Measurements from ENCODE around the gene PDGFD.

Gene PDGFD

DNA sequence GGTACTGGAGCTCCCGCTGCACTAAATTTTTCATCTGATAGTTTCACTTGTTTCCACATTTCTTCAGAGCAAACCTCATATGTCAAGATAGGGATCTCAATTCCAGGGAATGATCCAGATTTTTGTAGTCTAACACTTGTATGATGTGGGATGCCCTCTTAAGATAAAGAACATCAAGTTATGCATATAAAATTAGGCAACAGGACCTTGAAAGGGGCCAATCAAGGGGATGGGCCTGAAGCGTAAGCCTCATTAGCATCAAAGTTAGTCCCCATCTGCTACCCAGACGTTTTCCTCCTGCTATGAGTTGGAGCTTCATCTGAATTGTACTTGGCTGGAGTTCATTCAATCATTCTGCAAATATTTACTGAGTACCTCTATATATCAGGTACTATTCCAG lies 17.5 kb downstream of the PDGFD start:
- FAIRE-seq = no peak
- no peak for DNase-seq (ENCODE audit: low spot score)

DNA sequence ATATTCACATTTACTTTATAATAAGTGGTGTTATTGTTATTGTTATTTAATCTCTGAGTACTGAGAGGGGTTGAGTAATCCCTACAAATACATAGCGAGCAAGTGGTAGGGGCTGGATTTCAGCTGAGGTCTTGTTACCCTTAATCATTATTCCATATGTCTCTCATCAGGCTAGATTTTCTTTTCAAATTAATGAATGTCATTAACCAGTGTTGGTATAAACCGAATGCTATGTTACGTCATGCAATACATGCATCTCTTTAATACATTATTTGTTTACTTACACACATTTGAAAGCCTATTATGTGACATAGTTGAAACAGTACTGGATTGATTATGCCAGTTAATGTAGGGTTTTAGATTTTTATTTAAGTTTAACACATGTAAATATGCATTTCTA lies 18.9 kb downstream of the PDGFD start:
- no peak for FAIRE-seq
- DNase-seq (ENCODE audit: low spot score) = no peak

GRCh38 chr11:104142698-104143097 lies 21.2 kb downstream of the PDGFD start:
- DNase-seq (ENCODE audit: low spot score) (no peak), FAIRE-seq (no peak)

DNA sequence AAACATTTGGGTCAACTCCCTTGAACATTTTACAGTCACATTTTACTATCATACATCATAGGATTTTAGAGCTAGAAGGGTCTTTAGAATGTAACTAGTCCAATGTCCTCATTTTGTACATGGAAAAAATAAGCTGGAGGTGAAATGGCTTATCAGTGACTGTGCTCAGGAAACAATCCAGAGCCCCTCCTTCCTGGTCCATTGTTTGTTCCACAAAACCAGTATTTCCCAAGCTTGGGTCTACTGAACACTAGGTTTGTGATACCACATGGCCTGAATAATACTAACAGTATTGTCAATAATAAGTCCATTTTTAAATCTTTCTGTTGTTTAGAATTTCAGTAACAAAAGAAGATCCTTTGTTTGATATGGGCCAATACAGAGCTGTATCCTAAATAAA lies 27.1 kb downstream of the PDGFD start:
- FAIRE-seq (no peak), DNase-seq (ENCODE audit: low spot score) (no peak)

GRCh38 chr11:104134745-104135144 lies 29.2 kb downstream of the PDGFD start:
- FAIRE-seq = no peak

DNA sequence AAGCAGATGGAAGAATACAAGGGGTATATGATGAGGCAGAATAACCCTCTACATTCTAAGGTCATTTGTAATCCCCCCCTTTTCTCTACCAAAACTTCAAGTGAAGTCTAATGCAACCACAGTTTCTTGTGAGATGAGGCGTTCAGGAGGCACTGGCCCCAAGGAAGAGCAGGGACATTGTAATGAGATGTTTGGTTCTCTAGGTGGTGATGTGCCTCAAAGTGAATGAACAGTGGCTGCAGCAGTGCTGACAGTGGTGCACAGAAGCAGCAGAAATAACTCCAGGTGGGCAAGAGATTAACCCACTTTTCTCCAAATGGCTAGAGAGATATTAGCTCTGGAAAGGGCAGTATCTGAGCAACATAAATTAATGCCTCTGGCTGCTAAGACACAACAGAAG lies 33.8 kb downstream of the PDGFD start:
- DNase-seq (ENCODE audit: low spot score) = no peak

More at GRCh38 chr11:104134745-104135144, 29.2 kb downstream of the PDGFD start:
- DNase-seq (ENCODE audit: low spot score) = no peak

GRCh38 chr11:104129145-104129544 lies 34.8 kb downstream of the PDGFD start:
- no peak for FAIRE-seq

More for the DNA sequence above, 33.8 kb downstream of the PDGFD start:
- FAIRE-seq = no peak

GRCh38 chr11:104127828-104128227 lies 36.1 kb downstream of the PDGFD start:
- DNase-seq (ENCODE audit: low spot score) = peak; percentile 9
- FAIRE-seq = no peak

More at GRCh38 chr11:104129145-104129544, 34.8 kb downstream of the PDGFD start:
- no peak for DNase-seq (ENCODE audit: low spot score)

- FAIRE-seq (no peak), DNase-seq (ENCODE audit: low spot score) (no peak)
Observed at GRCh38 chr11:104126464-104126863, 37.5 kb downstream of the PDGFD start.

DNA sequence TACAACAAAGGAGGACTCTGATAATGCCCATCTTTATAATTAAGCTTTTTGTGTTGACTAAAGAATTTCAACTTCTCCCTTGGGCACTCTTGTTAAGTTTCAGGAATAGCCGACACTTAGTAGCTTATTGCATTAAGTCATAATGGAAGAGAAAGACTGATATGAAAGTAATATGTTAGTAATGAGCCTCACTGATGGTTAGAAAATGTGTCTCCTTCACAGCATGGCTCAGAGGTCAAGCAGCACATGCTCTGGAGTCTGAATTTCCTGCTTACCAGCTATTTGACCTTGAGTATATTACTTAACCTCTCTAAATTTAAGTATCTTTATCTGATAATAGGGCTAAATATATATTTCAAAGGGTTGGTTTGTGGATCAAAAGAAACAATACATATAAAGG lies 39.0 kb downstream of the PDGFD start:
- FAIRE-seq (no peak), DNase-seq (ENCODE audit: low spot score) (no peak)

- no peak for FAIRE-seq
- no peak for DNase-seq (ENCODE audit: low spot score)
Observed at GRCh38 chr11:104122836-104123235, 41.1 kb downstream of the PDGFD start.

DNA sequence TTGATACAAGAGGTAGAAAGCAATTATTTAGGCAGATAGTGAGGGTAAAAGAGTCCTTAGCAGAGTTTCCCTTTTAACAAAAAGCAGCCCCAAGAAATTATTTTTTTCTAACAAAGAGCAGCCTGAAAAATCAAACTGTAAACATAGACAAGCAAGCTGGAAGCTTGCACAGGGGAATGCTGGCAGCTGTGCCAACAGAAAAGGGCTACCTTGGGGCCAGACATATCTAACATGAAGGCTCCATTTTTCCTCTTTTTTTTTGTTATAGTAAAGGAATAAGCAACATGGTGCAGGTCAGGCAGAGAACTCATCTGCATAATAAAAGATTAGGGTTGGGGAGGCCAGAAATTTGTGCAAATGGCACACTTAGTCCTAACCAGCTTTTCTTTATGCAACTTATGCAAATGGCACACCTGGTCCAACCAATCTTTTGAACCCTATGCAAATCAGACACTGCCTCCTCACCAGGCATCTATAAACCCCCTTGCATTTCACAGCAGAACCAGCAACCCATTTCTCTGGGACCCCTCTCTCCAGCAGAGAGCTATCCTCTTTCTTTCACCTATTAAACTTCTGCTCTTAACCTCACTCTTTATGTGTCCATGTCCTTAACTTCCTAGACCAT lies 41.8 kb downstream of the PDGFD start:
- DNase-seq (ENCODE audit: low spot score) (no peak), FAIRE-seq (no peak)

GRCh38 chr11:104120493-104121137 lies 43.3 kb downstream of the PDGFD start:
- DNase-seq (ENCODE audit: low spot score) (no peak), FAIRE-seq (no peak)

GRCh38 chr11:104118105-104118744 lies 45.7 kb downstream of the PDGFD start:
- DNase-seq (ENCODE audit: low spot score) = no peak

DNA sequence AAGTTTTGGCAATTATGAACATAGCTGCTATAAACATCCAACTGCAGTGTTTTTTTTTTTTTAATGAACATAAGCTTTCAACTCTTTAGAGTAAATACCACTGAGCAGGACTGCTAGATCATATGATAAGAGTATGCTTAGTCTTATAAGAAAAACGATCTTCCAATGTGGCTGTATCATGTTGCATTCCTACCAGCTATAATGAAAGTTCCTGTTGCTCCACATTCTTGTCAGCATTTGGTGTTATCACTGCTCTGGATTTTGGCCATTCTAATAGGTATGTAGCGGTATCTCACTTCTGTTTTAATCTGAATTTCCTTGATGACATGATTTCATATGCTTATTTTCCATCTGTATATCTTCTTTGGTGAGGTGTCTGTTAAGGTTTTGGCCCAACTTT lies 50.4 kb downstream of the PDGFD start:
- DNase-seq (ENCODE audit: low spot score) (no peak), FAIRE-seq (no peak)

More at GRCh38 chr11:104118105-104118744, 45.7 kb downstream of the PDGFD start:
- no peak for FAIRE-seq

DNA sequence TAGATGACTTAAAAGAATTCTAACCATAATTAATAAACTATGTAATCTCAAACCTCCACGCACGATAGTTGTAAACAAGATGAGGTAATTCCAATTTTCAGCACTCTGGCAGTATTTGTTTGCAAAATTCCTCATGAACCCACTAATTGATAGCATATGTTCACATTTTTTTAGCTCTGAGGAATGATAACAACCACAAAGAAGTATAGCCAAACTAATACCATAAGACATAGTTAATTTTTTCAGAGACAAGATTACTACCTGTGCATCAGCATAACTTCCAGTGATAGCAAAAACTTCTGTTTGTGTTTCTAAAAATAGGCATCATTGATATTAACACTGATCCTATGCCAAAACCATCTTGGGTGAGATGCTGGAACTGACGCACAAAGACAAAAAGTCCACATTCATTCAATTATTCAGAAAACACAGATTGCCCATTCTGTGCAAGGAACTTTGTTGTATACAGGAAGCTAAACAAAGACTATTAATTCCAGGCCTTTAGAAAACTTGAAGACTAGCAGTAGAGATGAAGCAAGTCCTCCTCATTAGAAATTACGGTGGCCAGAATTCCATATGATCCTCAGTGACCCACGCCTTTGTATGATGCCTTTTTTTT lies 57.7 kb downstream of the PDGFD start:
- no peak for DNase-seq (ENCODE audit: low spot score)
- no peak for FAIRE-seq

DNA sequence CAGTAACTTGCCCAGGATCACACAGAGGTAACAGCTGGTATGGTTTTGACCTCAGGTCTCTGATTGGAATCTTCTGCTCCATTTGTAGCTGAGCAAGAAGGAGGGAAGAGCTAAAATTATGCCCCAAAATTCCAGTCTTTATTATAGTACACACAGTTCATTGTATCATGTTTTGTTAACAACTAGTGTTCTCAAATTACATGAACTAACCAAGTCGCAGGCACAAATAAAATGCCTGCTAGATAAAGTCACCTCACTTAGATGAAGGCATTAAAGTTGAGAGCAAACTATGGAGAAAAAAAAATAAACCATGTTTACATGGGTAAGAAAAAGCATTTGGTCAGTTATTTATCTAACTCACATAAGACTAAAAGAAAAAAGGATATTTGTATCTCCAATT lies 58.8 kb downstream of the PDGFD start:
- FAIRE-seq = no peak
- no peak for DNase-seq (ENCODE audit: low spot score)

DNA sequence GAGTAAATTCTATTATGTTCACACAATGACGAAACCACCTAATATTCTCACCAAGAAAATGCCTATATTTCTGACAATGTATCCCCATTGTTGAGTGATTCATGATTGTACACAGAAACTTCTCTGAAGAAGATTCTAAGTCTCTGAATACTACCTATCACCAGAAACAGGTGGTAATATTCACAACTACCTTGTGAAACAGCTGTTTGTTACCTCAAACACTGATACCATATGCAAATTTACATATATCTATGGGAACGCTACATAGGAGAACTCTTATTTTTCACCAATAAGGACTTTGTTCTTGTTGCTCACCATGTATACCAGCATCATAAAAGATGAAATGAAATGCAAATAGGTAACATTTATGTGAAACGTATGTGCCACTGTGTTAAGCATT lies 59.3 kb downstream of the PDGFD start:
- DNase-seq (ENCODE audit: low spot score) = no peak
- no peak for FAIRE-seq

GRCh38 chr11:104104201-104104600 lies 59.7 kb downstream of the PDGFD start:
- DNase-seq (ENCODE audit: low spot score) (no peak), FAIRE-seq (no peak)

- no peak for FAIRE-seq
- DNase-seq (ENCODE audit: low spot score) = no peak
Observed at GRCh38 chr11:104098555-104098954, 65.4 kb downstream of the PDGFD start.

- DNase-seq (ENCODE audit: low spot score) (no peak), FAIRE-seq (no peak)
Observed at GRCh38 chr11:104098132-104098531, 65.8 kb downstream of the PDGFD start.

DNA sequence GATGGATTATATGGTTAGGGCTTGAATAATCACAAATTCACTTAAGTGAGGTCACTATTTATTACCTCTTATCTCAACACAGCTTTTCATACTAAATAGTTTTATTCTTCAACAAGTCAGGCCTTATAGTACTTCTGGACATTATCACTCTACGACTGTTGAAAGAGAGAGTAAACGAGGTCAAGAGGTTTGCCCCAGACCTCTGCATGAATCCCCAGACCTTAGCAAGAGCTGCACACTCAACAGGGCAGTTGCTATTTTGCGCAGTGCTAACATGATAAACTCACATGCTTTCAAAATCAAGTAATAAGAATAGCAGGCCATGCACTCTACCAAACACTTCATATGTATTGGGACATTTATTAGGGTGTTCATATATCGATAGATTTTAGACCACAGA lies 67.0 kb downstream of the PDGFD start:
- no peak for FAIRE-seq
- DNase-seq (ENCODE audit: low spot score) = no peak

All from urothelium cell line (cell line).